ENCODE measurements around the gene FILIP1L.

DNA sequence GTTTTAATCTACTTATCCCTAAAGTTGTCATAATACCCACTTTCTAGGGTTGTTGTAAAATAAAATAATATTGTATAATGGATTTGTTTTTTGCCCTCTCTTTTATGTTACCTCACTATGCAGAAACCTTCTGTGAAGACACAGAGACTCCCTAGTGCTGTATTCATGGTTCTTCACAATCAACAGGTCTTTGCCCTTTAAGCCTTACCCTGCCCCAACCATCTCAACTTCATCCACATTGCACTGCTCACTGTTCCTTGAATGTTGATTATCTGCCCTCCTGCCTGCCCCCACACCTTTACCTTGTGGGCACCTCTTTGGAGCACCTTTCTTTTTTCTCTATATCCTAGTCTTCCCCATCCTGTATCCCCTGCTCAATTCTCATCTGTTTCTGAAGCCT is 275.5 kb downstream of the FILIP1L start:
- no peak for TF ChIP-seq CTCF (conservative IDR thresholded peaks at IDR 0.05; ENCODE audit: low read length)
- TF ChIP-seq EZH2phosphoT487 (IDR thresholded peaks at IDR 0.05; ENCODE audit: borderline replicate concordance): no peak

All from Loucy (cell line).